ENCODE results near the gene MAGI1. TPM values are rescaled to one million over a fixed set of nuclear protein-coding genes. Genes with fewer than 3 reads are reported as not detected.

Gene MAGI1
- total RNA-seq, 2 donors from 2014 or later, result 38.6 to 45.1 TPM

- 75 to 90% methylated on average over 3 of the region's 3 CpGs for WGBS, 2 experiments (ENCODE audit: insufficient coverage in 1 of 2, insufficient read length in 1 of 2)
- no peaks in the 10 kb centered on the region for H3K27me3 ChIP-seq (ENCODE audit: control insufficient read depth, insufficient read depth, low read length, poor library complexity, severe bottlenecking)
- H3K9me3 ChIP-seq (ENCODE audit: control insufficient read depth, low read length), result no peaks in the 10 kb centered on the region
- no peaks in the 10 kb centered on the region for H3K36me3 ChIP-seq (ENCODE audit: control insufficient read depth, insufficient read depth, low read length)
- no peak overlapping the region for H3K9ac ChIP-seq (ENCODE audit: extremely low read depth, low read length, poor library complexity, severe bottlenecking)
- Mint-ChIP-seq H3K9me3 (peaks cover 2% of the 10 kb centered on the region), H3K4me1 (peaks cover 7% of the 10 kb centered on the region), H3K27me3 (ENCODE audit: insufficient read depth) (no peaks in the 10 kb centered on the region), H3K27ac (no peak overlapping the region), H3K36me3 (ENCODE audit: low read depth) (no peaks in the 10 kb centered on the region), H3K4me3 (no peak overlapping the region)
- DNase-seq, result no peak
- H3K4me3 ChIP-seq (ENCODE audit: low read length), result no peak overlapping the region
- H3K4me1 ChIP-seq (ENCODE audit: control insufficient read depth, insufficient read depth, low read length), result peaks cover 2% of the 10 kb centered on the region
- no peak overlapping the region for H3K27ac ChIP-seq (ENCODE audit: low read depth, low read length)
- TF ChIP-seq CTCF (conservative IDR thresholded peaks at IDR 0.05), result no peak
Measured at GRCh38 chr3:65537109-65537508, 501.6 kb downstream of the MAGI1 start.

- DNase-seq, result no peak
- Mint-ChIP-seq H3K9me3 (no peaks in the 10 kb centered on the region), H3K4me3 (no peak overlapping the region), H3K36me3 (ENCODE audit: low read depth) (no peaks in the 10 kb centered on the region), H3K4me1 (no peaks in the 10 kb centered on the region), H3K27me3 (ENCODE audit: insufficient read depth) (no peaks in the 10 kb centered on the region), H3K27ac (no peak overlapping the region)
- Histone ChIP-seq H3K4me3 (ENCODE audit: low read length) (no peak overlapping the region), H3K36me3 (ENCODE audit: control insufficient read depth, insufficient read depth, low read length) (no peaks in the 10 kb centered on the region), H3K9me3 (ENCODE audit: control insufficient read depth, low read length) (no peaks in the 10 kb centered on the region), H3K27ac (ENCODE audit: low read depth, low read length) (no peak overlapping the region), H3K4me1 (ENCODE audit: control insufficient read depth, insufficient read depth, low read length) (peaks cover 2% of the 10 kb centered on the region), H3K27me3 (ENCODE audit: control insufficient read depth, insufficient read depth, low read length, poor library complexity, severe bottlenecking) (no peaks in the 10 kb centered on the region), H3K9ac (ENCODE audit: extremely low read depth, low read length, poor library complexity, severe bottlenecking) (no peak overlapping the region)
- WGBS, 2 experiments (ENCODE audit: insufficient coverage in 1 of 2, insufficient read length in 1 of 2), result 100% methylated on average over 2 of the region's 2 CpGs
- no peak for TF ChIP-seq CTCF (conservative IDR thresholded peaks at IDR 0.05)
Measured at GRCh38 chr3:65535260-65535659, 503.5 kb downstream of the MAGI1 start.

DNA sequence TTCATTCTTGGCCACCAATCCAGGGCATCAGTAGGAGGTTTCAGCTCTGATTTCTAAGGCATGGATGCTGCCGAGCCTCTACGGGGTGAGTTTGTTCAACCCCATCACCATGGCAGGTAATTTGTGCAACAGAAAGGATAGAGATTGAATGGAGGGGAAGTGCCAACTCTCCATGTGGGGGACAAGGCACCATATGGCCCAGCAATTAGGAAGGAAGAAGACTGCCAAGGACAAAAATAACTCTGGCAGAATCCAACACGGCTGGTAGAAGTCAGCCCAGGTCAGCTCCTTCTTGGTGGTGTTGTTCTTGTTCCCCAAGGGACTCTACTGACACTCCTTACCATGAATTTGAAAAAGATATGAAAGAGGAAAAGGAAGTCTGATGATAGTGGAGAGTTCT, 503.9 kb downstream of the MAGI1 start:
- no peaks in the 10 kb centered on the region for H3K9me3 ChIP-seq (ENCODE audit: control insufficient read depth, low read length)
- Mint-ChIP-seq H3K4me3 (no peak overlapping the region), H3K9me3 (no peaks in the 10 kb centered on the region), H3K27me3 (ENCODE audit: insufficient read depth) (no peaks in the 10 kb centered on the region), H3K4me1 (no peaks in the 10 kb centered on the region), H3K27ac (no peak overlapping the region), H3K36me3 (ENCODE audit: low read depth) (no peaks in the 10 kb centered on the region)
- DNase-seq, result no peak
- 93% methylated on average over 3 of the region's 3 CpGs; no CpG with 5 or more reads in 1 of the 2 experiments for WGBS, 2 experiments (ENCODE audit: insufficient coverage in 1 of 2, insufficient read length in 1 of 2)
- no peak overlapping the region for H3K9ac ChIP-seq (ENCODE audit: extremely low read depth, low read length, poor library complexity, severe bottlenecking)
- H3K36me3 ChIP-seq (ENCODE audit: control insufficient read depth, insufficient read depth, low read length), result no peaks in the 10 kb centered on the region
- no peaks in the 10 kb centered on the region for H3K27me3 ChIP-seq (ENCODE audit: control insufficient read depth, insufficient read depth, low read length, poor library complexity, severe bottlenecking)
- TF ChIP-seq CTCF (conservative IDR thresholded peaks at IDR 0.05), result no peak
- no peak overlapping the region for H3K4me3 ChIP-seq (ENCODE audit: low read length)
- H3K4me1 ChIP-seq (ENCODE audit: control insufficient read depth, insufficient read depth, low read length), result peaks cover 2% of the 10 kb centered on the region
- H3K27ac ChIP-seq (ENCODE audit: low read depth, low read length), result no peak overlapping the region
